Mucosa of stomach (tissue), 1 donor: Measurements from ENCODE around the gene ANKRD31.

Source experiments
- H3K27me3 ChIP-seq: one replicate; pipeline ENCODE4 v1.7.0; 2013; ENCODE audit warnings: mild to moderate bottlenecking, low read length; ENCODE audit not compliant: control insufficient read depth, insufficient read depth
- H3K36me3 ChIP-seq: one replicate; pipeline ENCODE4 v1.7.0; 2013; ENCODE audit warnings: low read length; ENCODE audit not compliant: control insufficient read depth, insufficient read depth
- H3K4me1 ChIP-seq: one replicate; pipeline ENCODE4 v1.7.0; 2013; ENCODE audit warnings: mild to moderate bottlenecking, low read length; ENCODE audit not compliant: control insufficient read depth, insufficient read depth
- H3K4me3 ChIP-seq: one replicate; pipeline ENCODE4 v1.7.0; 2013; ENCODE audit warnings: low read length
- H3K9ac ChIP-seq: one replicate; pipeline ENCODE4 v1.7.0; 2013; ENCODE audit warnings: mild to moderate bottlenecking, low read length, moderate library complexity
- H3K9me3 ChIP-seq: one replicate; pipeline ENCODE4 v1.7.0; 2013; ENCODE audit warnings: mild to moderate bottlenecking, low read length, moderate library complexity; ENCODE audit not compliant: control insufficient read depth
- donor health status: Pancreatic carcinoma.

ANKRD31 gene

GRCh38 chr5:75042522-75042921, 194.2 kb downstream of the ANKRD31 start:
- Histone ChIP-seq H3K27me3 (no peaks in the 10 kb centered on the region), H3K4me1 (peaks cover 6% of the 10 kb centered on the region), H3K36me3 (no peaks in the 10 kb centered on the region), H3K9me3 (no peaks in the 10 kb centered on the region), H3K4me3 (no peak overlapping the region), H3K9ac (no peak overlapping the region)

- no peak overlapping the region for H3K4me3 ChIP-seq
- peaks cover 15% of the 10 kb centered on the region for H3K4me1 ChIP-seq
- no peaks in the 10 kb centered on the region for H3K9me3 ChIP-seq
- H3K9ac ChIP-seq, result no peak overlapping the region
- H3K36me3 ChIP-seq, result no peaks in the 10 kb centered on the region
- H3K27me3 ChIP-seq, result no peaks in the 10 kb centered on the region
Measured at GRCh38 chr5:75040973-75041372, 195.7 kb downstream of the ANKRD31 start.

GRCh38 chr5:75037106-75037505, 199.6 kb downstream of the ANKRD31 start:
- Histone ChIP-seq H3K9ac (no peak overlapping the region), H3K4me1 (peaks cover 27% of the 10 kb centered on the region), H3K4me3 (no peak overlapping the region), H3K27me3 (no peaks in the 10 kb centered on the region), H3K9me3 (no peaks in the 10 kb centered on the region), H3K36me3 (no peaks in the 10 kb centered on the region)

- Histone ChIP-seq H3K4me1 (peaks cover 27% of the 10 kb centered on the region), H3K9ac (no peak overlapping the region), H3K36me3 (no peaks in the 10 kb centered on the region), H3K27me3 (no peaks in the 10 kb centered on the region), H3K9me3 (no peaks in the 10 kb centered on the region), H3K4me3 (no peak overlapping the region)
Measured at GRCh38 chr5:75034137-75034739, 202.4 kb downstream of the ANKRD31 start.

GRCh38 chr5:75031366-75031765, 205.3 kb downstream of the ANKRD31 start:
- Histone ChIP-seq H3K4me1 (peaks cover 17% of the 10 kb centered on the region), H3K4me3 (no peak overlapping the region)

GRCh38 chr5:75028090-75028489, 208.6 kb downstream of the ANKRD31 start:
- no peaks in the 10 kb centered on the region for H3K27me3 ChIP-seq
- H3K9me3 ChIP-seq, result no peaks in the 10 kb centered on the region
- peaks cover 6% of the 10 kb centered on the region for H3K4me1 ChIP-seq
- H3K4me3 ChIP-seq, result no peak overlapping the region
- H3K9ac ChIP-seq, result no peak overlapping the region
- H3K36me3 ChIP-seq, result no peaks in the 10 kb centered on the region

More at GRCh38 chr5:75031366-75031765, 205.3 kb downstream of the ANKRD31 start:
- Histone ChIP-seq H3K27me3 (no peaks in the 10 kb centered on the region), H3K36me3 (no peaks in the 10 kb centered on the region), H3K9ac (no peak overlapping the region), H3K9me3 (no peaks in the 10 kb centered on the region)

GRCh38 chr5:75023368-75024159, 213.1 kb downstream of the ANKRD31 start:
- no peaks in the 10 kb centered on the region for H3K27me3 ChIP-seq
- no peak overlapping the region for H3K4me3 ChIP-seq
- H3K36me3 ChIP-seq, result no peaks in the 10 kb centered on the region
- no peaks in the 10 kb centered on the region for H3K9me3 ChIP-seq
- H3K9ac ChIP-seq, result no peak overlapping the region
- H3K4me1 ChIP-seq, result peaks cover 36% of the 10 kb centered on the region

GRCh38 chr5:75021800-75022199, 214.9 kb downstream of the ANKRD31 start:
- H3K36me3 ChIP-seq, result no peaks in the 10 kb centered on the region
- peaks cover 36% of the 10 kb centered on the region for H3K4me1 ChIP-seq
- H3K27me3 ChIP-seq, result no peaks in the 10 kb centered on the region
- H3K4me3 ChIP-seq, result no peak overlapping the region
- no peak overlapping the region for H3K9ac ChIP-seq
- H3K9me3 ChIP-seq, result no peaks in the 10 kb centered on the region

- H3K4me3 ChIP-seq, result no peak overlapping the region
- no peak overlapping the region for H3K9ac ChIP-seq
- H3K27me3 ChIP-seq, result no peaks in the 10 kb centered on the region
- H3K4me1 ChIP-seq, result peaks cover 36% of the 10 kb centered on the region
- H3K9me3 ChIP-seq, result no peaks in the 10 kb centered on the region
- H3K36me3 ChIP-seq, result no peaks in the 10 kb centered on the region
Measured at GRCh38 chr5:75021219-75021618, 215.5 kb downstream of the ANKRD31 start.

- no peak overlapping the region for H3K4me3 ChIP-seq
- no peaks in the 10 kb centered on the region for H3K27me3 ChIP-seq
- H3K9me3 ChIP-seq, result no peaks in the 10 kb centered on the region
- H3K9ac ChIP-seq, result no peak overlapping the region
- H3K4me1 ChIP-seq, result peaks cover 36% of the 10 kb centered on the region
- no peaks in the 10 kb centered on the region for H3K36me3 ChIP-seq
Measured at GRCh38 chr5:75020016-75020656, 216.5 kb downstream of the ANKRD31 start.

- Histone ChIP-seq H3K4me3 (no peak overlapping the region), H3K9me3 (no peaks in the 10 kb centered on the region), H3K9ac (no peak overlapping the region), H3K4me1 (peaks cover 33% of the 10 kb centered on the region), H3K36me3 (no peaks in the 10 kb centered on the region), H3K27me3 (no peaks in the 10 kb centered on the region)
Measured at GRCh38 chr5:75018805-75019587, 217.7 kb downstream of the ANKRD31 start.
